ENCODE results near the gene ST6GAL2. TPM values are rescaled to one million over a fixed set of nuclear protein-coding genes. Genes with fewer than 3 reads are reported as not detected.
A peak's percentile ranks its signal among the peaks of the same experiment; 100 is the strongest.

ST6GAL2 gene
- polyA plus RNA-seq, 1 donor from 2014 or later = 22.1 TPM

GRCh38 chr2:106839849-106840595 lies 45.9 kb downstream of the ST6GAL2 start:
- Histone ChIP-seq H3K9ac (ENCODE audit: low read length) (no peak overlapping the region), H3K9me2 (ENCODE audit: insufficient read depth, low read length) (no peaks in the 10 kb centered on the region), H3K79me2 (replicated peaks; ENCODE audit: insufficient read depth, low read length) (no peaks in the 10 kb centered on the region), H4K20me1 (ENCODE audit: insufficient read depth) (no peaks in the 10 kb centered on the region), H3K36me3 (ENCODE audit: insufficient read depth, low read length) (no peaks in the 10 kb centered on the region), H3K27me3 (ENCODE audit: insufficient read depth, low read depth, low read length) (no peaks in the 10 kb centered on the region), H3K4me3 (ENCODE audit: low read length) (no peak overlapping the region), H2AFZ (ENCODE audit: low read depth, low read length) (no peak overlapping the region), H3K27ac (ENCODE audit: low read length) (no peak overlapping the region), H3F3A (ENCODE audit: insufficient read depth, low read length, poor library complexity, severe bottlenecking) (no peaks in the 10 kb centered on the region), H3K9me3 (ENCODE audit: low read length) (no peaks in the 10 kb centered on the region), H3K4me2 (ENCODE audit: low read length) (no peak overlapping the region)
- TF ChIP-seq CTCF (IDR thresholded peaks at IDR 0.05; ENCODE audit: poor library complexity, severe bottlenecking) = peak; percentile 56
- TF ChIP-seq MXI1 (conservative IDR thresholded peaks at IDR 0.05; ENCODE audit: poor library complexity, severe bottlenecking) = no peak
- peak; percentile 54 for TF ChIP-seq RAD21 (conservative IDR thresholded peaks at IDR 0.05)
- peak; percentile 54 for TF ChIP-seq SMC3 (conservative IDR thresholded peaks at IDR 0.05; ENCODE audit: poor library complexity)

- H3F3A ChIP-seq (ENCODE audit: insufficient read depth, low read length, poor library complexity, severe bottlenecking) = no peaks in the 10 kb centered on the region
- no peak overlapping the region for H2AFZ ChIP-seq (ENCODE audit: low read depth, low read length)
- no peak overlapping the region for H3K4me3 ChIP-seq (ENCODE audit: low read length)
- no peak overlapping the region for H3K4me2 ChIP-seq (ENCODE audit: low read length)
- H3K79me2 ChIP-seq (replicated peaks; ENCODE audit: insufficient read depth, low read length) = no peaks in the 10 kb centered on the region
- H3K27ac ChIP-seq (ENCODE audit: low read length) = no peak overlapping the region
- H3K9me2 ChIP-seq (ENCODE audit: insufficient read depth, low read length) = no peaks in the 10 kb centered on the region
- H4K20me1 ChIP-seq (ENCODE audit: insufficient read depth) = no peaks in the 10 kb centered on the region
- no peaks in the 10 kb centered on the region for H3K9me3 ChIP-seq (ENCODE audit: low read length)
- H3K27me3 ChIP-seq (ENCODE audit: insufficient read depth, low read depth, low read length) = no peaks in the 10 kb centered on the region
- no peak for TF ChIP-seq EP300 (conservative IDR thresholded peaks at IDR 0.05; ENCODE audit: poor library complexity, severe bottlenecking)
- TF ChIP-seq MXI1 (conservative IDR thresholded peaks at IDR 0.05; ENCODE audit: poor library complexity, severe bottlenecking) = no peak
- no peak for TF ChIP-seq EZH2 (IDR thresholded peaks at IDR 0.05; ENCODE audit: borderline replicate concordance, insufficient read depth, low read length, poor library complexity, severe bottlenecking)
- TF ChIP-seq POLR2AphosphoS5 (IDR thresholded peaks at IDR 0.05) = no peak
- no peak for TF ChIP-seq RAD21 (conservative IDR thresholded peaks at IDR 0.05)
- TF ChIP-seq CTCF (IDR thresholded peaks at IDR 0.05; ENCODE audit: poor library complexity, severe bottlenecking) = no peak
- TF ChIP-seq TAF1 (IDR thresholded peaks at IDR 0.05; ENCODE audit: low read depth) = no peak
- TF ChIP-seq SMC3 (conservative IDR thresholded peaks at IDR 0.05; ENCODE audit: poor library complexity) = no peak
- H3K9ac ChIP-seq (ENCODE audit: low read length) = no peak overlapping the region
- peaks cover 10% of the 10 kb centered on the region for H3K36me3 ChIP-seq (ENCODE audit: insufficient read depth, low read length)
These were observed 52.7 kb downstream of the ST6GAL2 start for GRCh38 chr2:106833256-106833655.

All from neural cell (in vitro differentiated cells).